Erythroblast (primary cell): ENCODE measurements around the gene ENG.
"Not testable (repeated sequence)": the region's sequence is repeated elsewhere in the genome, so short reads cannot be mapped to it uniquely, and the experiment has no call there.

ENCODE experiments used
- DNase-seq, 2 experiments: peaks; one replicate each; lab custom pipeline; 2025; lab: John Stamatoyannopoulos, UW
- GATA1 ChIP-seq: IDR thresholded peaks from 2 replicates; pipeline ENCODE4 v1.6.1; 2011; ENCODE audit warnings: low read depth, mild to moderate bottlenecking, control low read depth, low read length, moderate library complexity
- POLR2A ChIP-seq: IDR thresholded peaks from 2 replicates; pipeline ENCODE4 v1.6.1; 2011; ENCODE audit warnings: mild to moderate bottlenecking, low read length

Gene ENG

DNA sequence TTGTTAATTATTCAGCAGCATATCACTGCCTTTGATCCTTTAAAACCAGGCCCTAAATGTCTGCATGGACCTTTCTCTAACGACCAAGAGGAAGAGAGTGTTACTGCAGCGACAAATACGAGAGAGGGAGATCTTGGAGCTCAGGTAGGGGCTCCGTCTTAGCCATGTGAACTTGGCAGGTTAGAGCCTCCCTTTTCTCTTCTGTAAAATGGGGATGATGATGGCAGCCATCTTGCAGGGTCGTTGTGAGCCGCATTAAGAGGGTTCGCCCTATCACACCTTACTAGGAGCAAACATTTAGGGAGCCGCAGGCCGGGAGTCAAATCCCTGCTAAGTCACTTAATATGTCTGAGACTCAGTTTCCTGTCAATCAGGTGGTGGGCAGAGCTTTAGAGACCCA is 1.6 kb downstream of the ENG start:
- no peak for DNase-seq
- TF ChIP-seq GATA1 (no peak), POLR2A (no peak)

DNA sequence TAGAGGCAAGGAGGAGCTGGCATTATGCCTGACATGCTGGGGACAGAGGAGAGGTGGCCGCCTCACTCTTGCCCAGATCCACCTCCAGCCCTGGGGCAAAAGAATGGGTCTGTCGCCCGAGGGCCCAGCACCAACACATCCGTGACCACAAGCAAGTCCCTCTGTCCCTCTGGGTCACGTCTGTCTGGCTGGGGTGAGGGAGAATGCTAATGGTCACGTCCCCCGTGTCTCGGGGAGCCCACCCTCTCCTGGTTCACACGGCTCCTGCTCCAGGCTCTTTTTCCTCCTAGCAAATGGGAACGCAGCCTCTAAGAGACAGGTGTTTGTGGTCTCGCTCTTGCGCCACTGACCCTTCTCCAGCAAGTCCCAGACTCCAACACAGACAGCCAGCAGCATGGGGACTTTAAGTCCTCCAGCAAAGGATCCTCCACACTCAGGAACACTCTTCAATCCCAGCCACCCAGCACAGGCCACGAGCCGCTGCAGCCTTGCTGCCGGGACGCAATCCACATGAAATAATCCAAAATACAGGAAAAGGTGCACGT is 4.1 kb downstream of the ENG start:
- no peak for DNase-seq
- no peak for TF ChIP-seq POLR2A
- no peak for TF ChIP-seq GATA1

GRCh38 chr9:127848756-127849504 is 5.5 kb downstream of the ENG start:
- peak in 1 of 2 experiments; percentile 32 for DNase-seq
- TF ChIP-seq POLR2A = no peak
- no peak for TF ChIP-seq GATA1

DNA sequence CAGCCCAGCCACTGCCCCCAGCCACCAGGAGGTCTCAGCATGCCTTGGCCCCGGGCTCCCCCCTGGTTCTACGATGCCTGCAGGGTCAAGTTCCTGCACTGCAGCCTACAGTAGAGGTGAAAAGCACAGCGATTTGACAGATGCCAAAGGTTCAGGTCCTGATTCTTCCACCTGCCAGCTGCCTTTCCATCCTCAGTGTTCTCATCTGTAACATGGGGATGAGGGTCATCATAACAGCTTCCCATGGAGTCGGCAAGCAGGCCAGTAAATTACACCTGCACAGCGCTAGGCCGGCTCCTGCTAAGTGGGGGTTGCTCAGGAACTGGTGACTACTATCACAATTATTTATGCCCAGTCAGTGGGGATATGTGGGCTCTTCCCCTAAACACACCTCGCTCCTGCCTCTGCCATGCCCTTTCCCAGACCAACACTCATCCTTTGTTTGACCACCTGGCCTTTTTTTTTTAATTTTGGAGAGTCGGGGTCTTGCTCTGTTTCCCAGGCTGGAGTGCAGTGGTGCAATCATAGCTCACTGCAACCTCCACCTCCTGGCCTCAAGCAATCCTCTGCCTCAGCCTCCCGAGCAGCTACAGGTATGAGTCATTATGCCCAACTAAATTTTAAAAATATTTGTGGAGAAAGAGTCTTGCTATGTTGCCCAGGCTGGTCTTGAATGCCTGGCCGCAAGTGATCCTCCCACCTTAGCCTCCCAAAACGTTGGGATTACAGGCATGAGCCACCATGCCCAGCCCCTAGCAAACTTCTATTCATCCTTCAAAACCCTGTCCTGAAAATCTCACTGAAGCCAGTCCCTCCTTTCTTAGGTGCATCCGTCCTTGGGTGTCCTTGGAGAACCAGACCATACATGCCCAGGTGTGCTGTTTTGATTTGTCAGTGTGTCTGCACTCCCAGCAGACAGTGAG is 6.4 kb downstream of the ENG start:
- TF ChIP-seq POLR2A (no peak), GATA1 (no peak)
- no peak for DNase-seq

GRCh38 chr9:127847178-127847510 is 7.3 kb downstream of the ENG start:
- no peak for TF ChIP-seq POLR2A
- no peak for TF ChIP-seq GATA1
- DNase-seq = peak in 1 of 2 experiments; percentile 32

- DNase-seq = peak in 1 of 2 experiments; percentile 59
- no peak for TF ChIP-seq POLR2A
- no peak for TF ChIP-seq GATA1
Observed at GRCh38 chr9:127846443-127847177, 7.8 kb downstream of the ENG start.

- DNase-seq = not testable (repeated sequence)
Observed at GRCh38 chr9:127845619-127846018, 8.8 kb downstream of the ENG start.

DNA sequence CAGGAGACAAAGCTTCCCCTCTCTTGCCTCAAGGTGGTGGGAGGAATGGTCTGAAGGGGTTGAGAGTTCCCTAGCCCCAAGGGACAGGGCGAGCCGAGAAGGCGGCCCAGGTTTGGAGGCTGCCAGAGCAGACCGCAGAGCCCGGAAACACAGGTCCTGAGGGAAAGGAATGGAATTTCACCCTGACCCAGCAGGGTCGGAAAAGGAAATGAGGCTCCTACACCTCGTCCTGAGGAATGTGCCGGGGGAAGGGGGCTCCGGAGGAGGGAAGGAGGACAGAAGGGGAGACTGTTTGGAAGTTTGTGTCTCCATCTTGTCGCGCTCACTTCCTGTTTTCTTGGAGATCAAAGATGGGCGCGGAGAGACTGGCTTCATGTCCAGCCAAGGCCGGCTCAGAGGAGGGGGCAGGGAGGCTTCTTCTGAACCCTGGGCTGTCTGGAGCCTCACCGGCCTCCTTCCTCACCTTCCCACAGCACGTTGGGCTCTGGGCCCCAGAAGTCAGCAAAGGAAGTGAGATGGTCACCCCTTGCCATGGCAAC is 9.6 kb downstream of the ENG start:
- DNase-seq = no peak
- TF ChIP-seq POLR2A (no peak), GATA1 (no peak)

DNA sequence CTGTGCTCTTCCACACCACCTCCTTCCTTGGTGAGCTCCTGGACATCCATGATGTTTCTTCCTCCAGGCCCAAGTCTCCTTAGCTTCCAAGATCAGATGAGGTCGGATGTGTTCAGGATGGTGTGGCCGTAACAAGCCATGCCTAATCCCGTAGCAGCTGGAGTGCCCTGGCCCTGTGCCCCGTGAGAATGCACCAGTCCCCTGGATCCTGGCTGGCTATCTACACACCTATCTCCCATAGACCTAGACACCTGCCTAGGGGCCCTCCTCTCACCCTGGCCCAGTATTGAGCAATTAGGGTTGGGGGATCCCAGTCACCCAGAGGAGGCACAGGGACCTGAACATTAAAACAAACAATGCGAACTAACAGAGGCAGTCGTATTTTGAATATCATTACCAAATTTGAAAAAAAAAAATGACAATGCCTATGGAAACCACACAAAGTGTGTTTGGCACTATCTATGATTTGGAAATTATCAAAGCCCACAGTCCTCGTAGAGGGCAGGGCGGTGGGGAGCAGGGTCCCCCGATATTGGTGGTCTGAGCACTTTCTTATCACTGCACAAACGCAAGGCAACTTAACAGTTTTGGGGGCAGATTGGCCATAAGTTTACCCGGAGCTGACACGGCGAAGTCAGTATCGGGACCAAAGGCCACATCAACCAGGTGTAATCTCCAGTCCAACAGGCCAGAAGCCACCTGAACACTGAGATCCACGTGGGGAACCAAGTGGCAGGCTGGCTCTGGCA is 13.2 kb downstream of the ENG start:
- TF ChIP-seq GATA1 (no peak), POLR2A (no peak)
- DNase-seq = peak; percentile 21 to 79

- TF ChIP-seq POLR2A (no peak), GATA1 (no peak)
- DNase-seq = no peak
Observed at GRCh38 chr9:127838375-127839078, 15.9 kb downstream of the ENG start.

DNA sequence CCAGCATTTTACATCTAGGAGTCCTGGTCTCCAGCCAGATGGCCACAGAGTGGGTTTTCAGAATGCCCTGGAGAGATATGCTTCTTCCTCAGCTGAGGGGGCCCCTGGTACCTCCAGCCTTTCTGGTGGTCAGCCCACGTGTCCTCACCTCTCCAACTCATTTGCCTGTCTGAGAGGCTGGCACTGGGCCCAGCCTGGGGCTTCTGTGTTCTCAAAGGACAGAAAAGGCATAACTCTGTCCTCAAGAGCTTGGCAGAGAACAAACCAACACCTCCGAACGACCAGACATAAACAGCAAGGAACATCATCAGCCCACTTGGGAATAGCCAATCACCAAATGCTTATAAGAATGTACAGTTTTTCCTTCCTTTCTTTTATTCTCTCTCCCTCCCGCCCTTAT is 17.1 kb downstream of the ENG start:
- DNase-seq = no peak
- TF ChIP-seq POLR2A (no peak), GATA1 (no peak)

GRCh38 chr9:127836561-127836960 is 17.9 kb downstream of the ENG start:
- DNase-seq = not testable (repeated sequence)
